Stimulated activated CD4-positive, alpha-beta T cell treated with anti-CD3 and anti-CD28 coated beads, Interleukin-12 subunit alpha, Interleukin-12 subunit beta, amount 100 ng/mL, for 24 hours (primary cell): ENCODE data around the gene GDF7.
"Not testable (repeated sequence)": the region's sequence is repeated elsewhere in the genome, so short reads cannot be mapped to it uniquely, and the experiment has no call there.

Experiments
- DNase-seq, 2 experiments: peaks; one replicate each; pipeline ENCODE4 v3.0.0-alpha.2; 2020; ENCODE audit warnings: low read depth in 2 of 2

GDF7 gene

DNA sequence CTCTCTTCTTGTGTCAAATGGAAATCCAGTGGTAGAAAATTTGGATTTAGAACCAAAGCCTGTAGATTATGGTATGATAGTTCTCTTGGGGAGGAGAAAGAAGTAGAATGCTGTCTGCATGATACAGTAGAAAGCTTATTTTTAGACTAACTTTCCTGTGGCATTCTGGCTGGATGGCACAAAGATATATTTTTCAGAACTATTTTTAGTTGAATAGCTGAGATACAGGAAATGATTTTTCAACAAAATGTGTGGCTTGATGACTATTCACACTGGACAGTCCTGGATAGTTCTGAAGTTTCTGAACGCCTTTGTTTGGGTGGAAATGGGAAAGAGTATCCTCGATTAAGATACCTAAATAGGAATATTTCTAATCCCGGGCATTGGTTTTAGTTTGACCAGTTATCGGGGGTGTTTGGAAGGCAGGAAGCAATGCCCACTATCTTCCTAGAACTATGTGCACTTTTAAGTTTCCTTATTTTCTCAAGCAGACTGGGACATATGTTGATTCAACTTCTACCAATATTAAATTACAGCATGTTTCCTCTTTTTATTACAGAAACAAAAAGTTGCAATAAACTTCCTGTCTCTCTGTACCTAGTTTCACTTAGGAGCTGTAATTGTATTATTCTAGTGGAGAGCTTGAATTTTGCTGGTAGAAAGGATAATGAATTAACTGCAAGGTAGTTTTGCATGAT, 32.1 kb downstream of the GDF7 start:
- DNase-seq, result no peak

DNA sequence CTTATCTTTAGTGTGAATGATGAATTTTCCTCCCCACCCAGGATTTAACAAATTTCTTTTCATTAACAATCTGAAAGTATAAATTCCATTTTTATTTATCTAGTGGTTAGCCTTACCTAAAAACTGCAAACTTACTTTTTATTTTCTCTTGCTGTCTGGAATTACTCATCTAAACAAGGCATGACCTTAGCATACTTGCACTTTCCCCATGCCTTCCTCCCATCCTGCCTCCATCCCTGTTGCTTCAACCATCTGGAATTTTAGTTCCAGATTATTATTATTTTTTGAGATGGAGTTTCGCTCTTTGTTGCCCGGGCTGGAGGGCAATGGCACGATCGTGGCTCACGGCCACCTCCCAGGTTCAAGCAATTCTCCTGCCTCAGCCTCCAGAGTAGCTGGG, 35.6 kb downstream of the GDF7 start:
- DNase-seq, result no peak

DNA sequence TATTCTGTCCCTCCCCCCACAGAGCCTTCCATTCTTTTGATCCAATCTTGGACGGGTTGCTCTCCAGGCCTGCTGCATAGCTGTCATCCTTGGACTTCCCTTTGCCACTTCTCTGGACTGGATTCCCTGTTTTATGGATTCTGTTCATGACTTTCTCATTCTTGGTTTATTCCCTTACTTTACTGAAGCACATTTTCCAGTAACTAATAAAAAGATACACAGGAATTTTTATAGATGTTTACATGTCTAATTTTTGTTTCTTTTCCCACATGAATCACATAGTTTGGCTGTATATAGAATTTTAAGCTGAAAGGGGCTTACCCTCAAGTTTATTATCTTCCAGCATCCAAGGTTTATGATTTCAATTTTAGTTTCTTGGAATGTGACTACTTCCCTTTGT, 37.9 kb downstream of the GDF7 start:
- DNase-seq, result no peak

DNA sequence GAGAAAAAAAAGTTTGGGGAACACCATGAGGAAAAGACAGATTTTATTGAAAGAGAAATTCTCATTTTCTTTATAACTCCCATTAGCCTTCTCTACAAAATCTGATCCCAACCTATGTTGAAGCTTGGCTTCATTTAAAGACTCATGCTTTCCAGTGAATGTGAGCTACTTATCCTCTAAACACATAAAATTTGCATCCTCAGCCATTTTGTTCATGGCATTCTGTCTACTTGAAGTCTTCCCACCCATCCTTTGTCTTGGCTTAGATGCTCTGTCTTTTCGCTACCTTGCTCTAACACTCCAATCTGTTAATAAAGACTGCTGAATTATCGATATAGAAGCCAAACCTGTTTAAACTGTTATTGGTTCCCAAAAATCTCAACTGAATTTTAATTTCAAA, 39.3 kb downstream of the GDF7 start:
- DNase-seq, result no peak

DNA sequence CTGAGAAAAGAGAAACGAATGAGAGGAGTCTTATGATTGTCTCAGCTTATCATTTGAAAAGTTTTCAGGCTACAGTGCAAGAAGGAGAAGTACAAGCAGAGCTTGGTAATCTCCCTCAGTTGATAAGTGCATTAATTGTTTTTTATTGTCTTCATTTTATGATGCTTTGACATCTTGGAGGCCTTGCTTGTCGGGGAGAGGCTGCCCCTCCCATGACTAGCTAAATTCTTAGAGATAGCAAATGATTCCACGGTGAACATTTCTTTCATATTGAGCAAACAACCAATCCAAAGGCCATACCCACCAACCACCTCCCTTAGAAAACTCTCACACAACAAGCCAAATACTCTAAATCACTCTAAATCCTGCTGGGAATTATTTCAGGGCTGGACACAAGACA, 39.8 kb downstream of the GDF7 start:
- DNase-seq, result no peak

DNA sequence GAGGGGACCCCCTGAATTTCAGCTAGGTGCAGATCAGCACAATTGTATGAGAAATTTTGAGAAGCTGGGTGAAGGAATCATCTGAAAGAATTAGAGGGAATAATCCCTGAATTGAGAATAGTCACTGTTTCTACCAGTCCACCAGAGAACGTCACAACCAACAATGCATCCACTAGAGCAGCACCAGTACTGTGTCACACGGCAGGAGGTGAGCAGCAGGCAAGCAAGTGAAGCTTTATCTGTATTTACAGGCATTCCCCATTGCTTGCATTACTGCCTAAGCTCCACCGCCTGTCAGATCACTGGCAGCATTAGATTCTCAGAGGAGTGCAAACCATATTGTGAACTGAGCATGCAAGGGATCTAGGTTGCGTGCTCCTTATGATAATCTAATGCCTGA, 40.7 kb downstream of the GDF7 start:
- DNase-seq, result no peak

DNA sequence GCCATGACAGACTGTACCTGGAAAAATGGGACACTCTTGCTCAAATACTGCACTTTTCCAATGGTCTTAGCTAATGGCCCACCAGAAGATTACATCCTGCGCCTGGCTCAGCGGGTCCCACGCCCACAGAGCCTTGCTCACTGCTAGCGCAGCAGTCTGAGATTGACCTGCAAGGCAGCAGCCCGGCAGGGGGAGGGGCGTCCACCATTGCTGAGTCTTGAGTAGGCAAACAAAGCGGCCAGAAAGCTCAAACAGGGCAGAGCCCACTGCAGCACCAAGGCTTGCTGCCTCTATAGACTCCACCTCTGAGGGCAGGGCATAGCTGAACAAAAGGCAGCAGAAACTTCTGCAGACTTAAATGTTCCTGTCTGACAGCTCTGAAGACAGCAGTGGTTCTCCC, 44.7 kb downstream of the GDF7 start:
- not testable (repeated sequence) for DNase-seq

DNA sequence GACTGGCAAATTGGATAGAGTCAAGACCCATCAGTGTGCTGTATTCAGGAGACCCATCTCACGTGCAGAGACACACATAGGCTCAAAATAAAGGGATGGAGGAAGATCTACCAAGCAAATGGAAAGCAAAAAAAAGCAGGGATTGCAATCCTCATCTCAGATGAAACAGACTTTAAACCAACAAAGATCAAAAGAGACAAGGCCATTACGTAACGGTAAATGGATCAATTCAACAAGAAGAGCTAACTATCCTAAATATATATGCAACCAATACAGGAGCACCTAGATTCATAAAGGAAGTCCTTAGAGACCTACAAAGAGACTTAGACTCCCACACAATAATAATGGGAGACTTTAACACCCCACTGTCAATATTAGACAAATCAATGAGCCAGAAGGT, 46.6 kb downstream of the GDF7 start:
- DNase-seq, result not testable (repeated sequence)

DNA sequence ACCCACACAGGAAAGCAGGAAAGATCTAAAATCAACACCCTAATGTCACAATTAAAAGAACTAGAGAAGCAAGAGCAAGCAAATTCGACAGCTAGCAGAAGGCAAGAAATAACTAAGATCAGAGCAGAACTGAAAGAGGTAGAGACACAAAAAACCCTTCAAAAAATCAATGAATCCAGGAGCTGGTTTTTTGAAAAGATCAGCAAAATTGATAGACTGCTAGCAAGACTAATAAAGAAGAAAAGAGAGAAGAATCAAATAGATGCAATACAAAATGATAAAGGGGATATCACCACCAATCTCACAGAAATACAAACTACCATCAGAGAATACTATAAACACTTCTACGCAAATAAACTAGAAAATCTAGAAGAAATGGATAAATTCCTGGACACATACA, 47.5 kb downstream of the GDF7 start:
- DNase-seq, result not testable (repeated sequence)

DNA sequence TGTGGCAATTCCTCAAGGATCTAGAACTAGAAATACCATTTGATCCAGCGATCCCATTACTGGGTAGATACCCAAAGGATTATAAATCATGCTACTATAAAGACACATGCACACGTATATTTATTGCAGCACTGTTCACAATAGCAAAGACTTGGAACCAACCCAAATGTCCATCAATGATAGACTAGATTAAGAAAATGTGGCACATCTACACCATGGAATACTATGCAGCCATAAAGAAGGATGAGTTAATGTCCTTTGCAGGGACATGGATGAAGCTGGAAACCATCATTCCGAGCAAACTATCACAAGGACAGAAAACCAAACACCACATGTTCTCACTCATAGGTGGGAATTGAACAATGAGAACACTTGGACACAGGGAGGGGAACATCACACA, 49.2 kb downstream of the GDF7 start:
- DNase-seq, result not testable (repeated sequence)

DNA sequence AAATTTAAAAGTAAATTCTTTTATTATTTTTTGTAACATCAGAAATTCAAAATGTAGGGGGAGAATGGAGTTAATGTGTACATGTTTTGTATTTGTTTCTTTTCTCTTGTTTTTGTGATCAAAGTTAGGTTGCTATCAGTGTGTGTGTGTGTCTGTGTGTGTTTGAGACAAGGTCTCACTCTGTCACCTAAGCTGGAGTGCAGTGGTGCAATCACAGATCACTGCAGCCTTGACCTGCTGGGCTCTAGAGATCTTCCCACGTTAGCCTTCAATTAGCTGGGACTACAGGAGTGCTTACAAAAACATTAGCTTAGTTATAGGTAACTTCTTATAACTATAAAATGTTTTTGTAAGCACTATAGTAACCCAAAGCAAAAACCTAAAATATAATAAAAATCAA, 50.7 kb downstream of the GDF7 start:
- no peak for DNase-seq

DNA sequence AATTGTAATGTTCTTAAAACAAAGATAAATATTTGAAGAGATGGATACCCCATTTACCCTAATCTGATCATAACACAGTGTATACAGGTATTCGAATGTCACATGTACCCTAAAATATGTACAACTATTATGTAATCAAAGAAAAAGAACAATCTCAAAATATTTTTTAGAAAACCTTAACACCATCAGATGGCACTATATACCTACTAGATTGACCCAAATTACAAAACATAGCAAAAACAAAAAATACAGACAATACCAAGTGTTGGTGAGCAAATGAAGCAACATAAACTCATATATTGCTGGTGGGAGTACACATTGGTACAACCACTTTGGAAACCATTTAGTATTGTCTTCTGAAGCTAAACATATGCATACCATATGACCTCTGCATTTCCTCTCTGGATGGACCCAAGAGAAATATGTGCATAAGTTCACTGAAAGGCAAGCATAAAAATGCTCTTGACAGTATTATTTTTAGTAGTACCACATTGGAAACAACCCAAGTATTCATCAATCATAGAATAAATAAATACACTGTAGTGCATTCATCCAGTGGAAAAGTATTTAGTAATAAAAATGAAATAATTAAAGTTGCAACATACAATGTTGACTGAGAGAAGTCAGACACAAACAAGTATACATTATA, 55.8 kb downstream of the GDF7 start:
- no peak for DNase-seq

DNA sequence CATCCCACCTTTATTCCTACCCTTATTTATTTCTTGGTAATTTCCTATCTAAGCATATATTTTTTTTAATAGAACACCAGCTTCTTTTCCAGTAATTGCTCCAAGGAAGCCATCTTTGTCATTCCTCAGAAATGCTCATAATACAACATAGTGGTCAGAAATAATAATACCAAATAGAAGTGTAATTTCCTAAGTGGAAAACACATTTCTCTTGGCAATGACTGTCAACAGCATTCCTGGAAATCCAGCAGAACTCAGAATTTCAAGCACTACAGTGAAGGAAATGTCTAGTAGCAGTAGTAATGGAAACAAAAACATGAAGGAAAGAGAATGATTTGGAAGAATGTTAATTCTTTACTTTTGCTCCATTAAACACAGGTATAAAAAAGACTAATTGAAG, 56.6 kb downstream of the GDF7 start:
- no peak for DNase-seq

DNA sequence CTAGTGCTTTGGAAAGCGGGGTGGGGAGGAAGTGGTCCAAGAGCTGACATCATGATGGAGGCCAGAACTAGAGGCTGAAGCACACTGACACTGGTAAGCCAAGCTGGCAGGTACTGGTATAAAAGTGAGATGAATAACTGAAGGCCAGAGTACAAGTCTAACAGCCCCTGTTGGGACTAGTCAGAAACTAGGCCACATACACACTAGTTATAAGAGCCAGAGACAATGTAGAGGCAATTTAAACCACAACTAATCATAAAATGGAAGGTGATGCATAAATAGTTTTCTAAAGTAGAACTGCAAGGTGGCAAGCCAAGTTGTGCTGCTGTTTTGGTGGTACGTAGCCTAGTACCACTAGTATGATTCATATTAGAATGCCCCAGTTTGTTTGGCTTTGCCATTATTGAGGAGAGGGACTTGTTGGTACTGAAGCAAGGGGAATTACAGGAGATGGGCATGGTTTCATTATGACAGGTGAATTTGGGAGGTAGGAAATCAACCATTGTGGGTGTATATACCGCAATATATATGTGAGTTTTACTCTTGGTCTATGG, 57.6 kb downstream of the GDF7 start:
- no peak for DNase-seq

DNA sequence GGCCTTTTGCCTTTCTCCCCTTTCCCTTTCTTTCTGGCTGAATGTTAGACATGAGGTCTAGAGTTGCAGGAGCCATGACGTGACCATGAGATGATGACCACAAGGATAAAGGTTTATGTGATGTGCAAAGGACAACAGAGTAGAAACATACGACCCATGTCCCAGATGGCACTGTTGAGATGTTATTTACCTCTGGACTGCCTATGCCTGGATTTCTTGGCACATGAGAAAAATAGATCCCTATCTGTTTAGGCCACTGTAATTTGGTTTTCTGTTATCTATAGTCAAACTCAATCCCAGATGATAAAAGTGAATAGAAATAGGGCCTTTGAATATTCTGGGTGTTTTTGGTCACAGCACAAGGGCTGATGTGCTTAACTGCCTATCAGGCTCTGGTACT, 58.8 kb downstream of the GDF7 start:
- no peak for DNase-seq

DNA sequence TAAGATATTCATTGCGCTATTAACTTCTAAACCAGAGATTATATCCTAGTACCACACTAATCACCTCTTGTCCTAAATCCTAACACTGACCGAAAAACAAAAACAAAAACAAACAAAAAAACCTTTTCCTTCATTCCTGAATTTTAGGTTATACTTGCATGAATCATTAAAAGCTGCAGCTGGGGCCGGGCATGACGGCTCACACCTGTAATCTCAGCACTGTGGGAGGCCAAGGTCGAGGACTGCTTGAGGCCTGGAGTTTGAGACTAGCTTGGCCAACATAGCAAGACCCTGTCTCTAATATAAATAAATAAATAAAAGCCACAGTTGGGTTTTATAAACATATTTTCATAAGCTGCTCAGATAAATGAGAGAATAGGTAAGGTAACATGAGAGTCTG, 60.0 kb downstream of the GDF7 start:
- DNase-seq, result no peak

DNA sequence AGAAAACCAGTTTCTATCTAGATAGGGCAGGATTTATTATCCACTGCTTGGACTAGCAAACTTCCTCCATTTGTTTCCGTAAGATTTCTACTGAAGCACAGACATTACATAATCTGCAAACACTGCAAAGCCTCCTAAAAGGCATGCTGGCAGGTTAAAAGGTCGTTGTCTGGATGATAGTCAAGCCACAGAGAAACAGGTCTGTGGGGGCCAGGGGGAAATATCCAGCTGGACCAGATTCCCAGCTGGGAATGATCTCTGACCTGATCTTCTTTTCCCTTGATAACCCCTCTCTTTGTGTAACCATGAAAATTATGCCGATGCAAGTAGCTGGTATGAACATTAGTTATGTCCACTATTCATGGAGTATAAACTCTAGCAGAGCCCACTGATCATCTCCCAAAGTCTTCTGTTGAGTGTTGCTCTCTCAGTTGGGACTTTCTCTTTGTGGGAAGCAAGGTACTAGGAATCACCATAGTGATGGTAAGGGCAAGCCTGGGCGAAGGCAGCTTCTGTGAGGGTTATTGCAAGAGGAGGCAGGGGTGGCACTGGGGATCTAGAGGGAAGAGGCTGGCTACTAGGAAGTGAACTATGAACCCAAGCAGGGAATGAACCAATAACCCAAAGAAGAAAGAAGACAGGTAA, 61.3 kb downstream of the GDF7 start:
- no peak for DNase-seq
